GM21381 (cell line): ENCODE measurements around the gene OR4Q2.
"Not testable (repeated sequence)": the region's sequence is repeated elsewhere in the genome, so short reads cannot be mapped to it uniquely, and the experiment has no call there.

Experiments
- ATAC-seq: cut with Tn5 transposase; IDR thresholded peaks from one replicate; pipeline ENCODE4 v1.9.1; 2021; ENCODE audit warnings: mild to moderate bottlenecking, moderate library complexity; ENCODE audit not compliant: unreplicated experiment

Gene OR4Q2

GRCh38 chr14:20001863-20002262, at the start of gene OR4Q2:
Gene OR4Q2, plus strand, starts transcription at chr14:20002163.
- ATAC-seq = no peak

GRCh38 chr14:19969735-19970134, 32.2 kb upstream of the OR4Q2 start:
- ATAC-seq = not testable (repeated sequence)

- ATAC-seq = no peak
These were observed 27.1 kb upstream of the OR4Q2 start for GRCh38 chr14:19974844-19975243.

- ATAC-seq = no peak
These were observed 26.7 kb upstream of the OR4Q2 start, which contains the start of gene OR4K15 for GRCh38 chr14:19975291-19975690. Gene OR4K15, plus strand, starts transcription at chr14:19975591. Its CDS starts 0 bp downstream, at chr14:19975591.

GRCh38 chr14:19993438-19993837, 8.5 kb upstream of the OR4Q2 start:
- ATAC-seq = no peak

GRCh38 chr14:20002319-20002718, 356 bp downstream of the OR4Q2 start:
- no peak for ATAC-seq

- no peak for ATAC-seq
These were observed 6.2 kb downstream of the OR4Q2 start for GRCh38 chr14:20008156-20008555.

- no peak for ATAC-seq
These were observed 17.4 kb downstream of the OR4Q2 start, which contains the start of gene OR4K14 for GRCh38 chr14:20019257-20019865. Gene OR4K14, minus strand, starts transcription at chr14:20019307. Its CDS starts 4,114 bp downstream, at chr14:20015193.

- ATAC-seq = no peak
These were observed 29.1 kb downstream of the OR4Q2 start for GRCh38 chr14:20031058-20031457.

GRCh38 chr14:20035449-20035848, 33.5 kb downstream of the OR4Q2 start:
- no peak for ATAC-seq

- no peak for ATAC-seq
These were observed 34.0 kb downstream of the OR4Q2 start, which contains the start of gene OR4K13 for GRCh38 chr14:20035938-20036337. Gene OR4K13, minus strand, starts transcription at chr14:20036038. Its CDS starts 1,280 bp downstream, at chr14:20034758.

GRCh38 chr14:20044243-20044642, 42.3 kb downstream of the OR4Q2 start:
- ATAC-seq = no peak

- no peak for ATAC-seq
These were observed 46.2 kb downstream of the OR4Q2 start for GRCh38 chr14:20048202-20048601.
